ENCODE results near the gene SPOCK1.

SPOCK1 gene

DNA sequence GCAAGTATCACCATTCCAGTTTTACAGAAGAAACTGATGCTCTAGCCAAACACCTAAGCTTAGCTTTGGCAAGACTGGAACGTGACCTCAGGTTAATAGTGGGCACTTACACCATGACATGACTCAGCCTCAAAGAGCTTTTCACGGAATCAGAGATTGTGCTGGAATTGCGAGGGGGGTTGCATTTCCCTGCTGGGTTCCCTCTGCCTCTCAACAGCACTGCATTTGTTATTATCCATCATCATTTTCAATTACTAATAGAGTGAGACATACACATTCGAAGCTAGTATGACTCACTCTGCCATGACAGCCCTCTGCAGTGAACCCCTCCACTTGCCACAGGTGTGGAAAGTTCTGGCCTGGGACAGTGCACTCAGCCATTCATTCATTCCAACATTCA lies 8.0 kb downstream of the SPOCK1 start:
- DNase-seq: no peak

DNA sequence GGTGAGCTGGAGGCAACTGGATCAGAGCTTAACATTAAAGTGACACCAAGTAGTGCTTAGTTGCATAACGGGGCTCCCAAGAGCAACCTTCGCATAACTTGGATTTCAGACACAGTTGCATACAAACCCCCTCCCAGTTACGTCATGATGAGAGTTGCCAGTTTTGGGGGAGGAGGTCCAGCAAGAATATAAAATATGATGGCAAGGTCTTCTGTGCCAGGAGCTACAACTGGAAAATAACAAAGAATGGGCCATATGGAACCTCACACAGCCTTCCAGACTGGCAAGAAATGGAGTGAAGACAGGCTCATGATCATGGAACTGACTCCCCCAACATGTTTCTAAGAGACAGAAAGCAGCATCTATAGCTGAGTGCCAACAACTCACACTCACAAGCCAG lies 8.5 kb downstream of the SPOCK1 start:
- DNase-seq: no peak

DNA sequence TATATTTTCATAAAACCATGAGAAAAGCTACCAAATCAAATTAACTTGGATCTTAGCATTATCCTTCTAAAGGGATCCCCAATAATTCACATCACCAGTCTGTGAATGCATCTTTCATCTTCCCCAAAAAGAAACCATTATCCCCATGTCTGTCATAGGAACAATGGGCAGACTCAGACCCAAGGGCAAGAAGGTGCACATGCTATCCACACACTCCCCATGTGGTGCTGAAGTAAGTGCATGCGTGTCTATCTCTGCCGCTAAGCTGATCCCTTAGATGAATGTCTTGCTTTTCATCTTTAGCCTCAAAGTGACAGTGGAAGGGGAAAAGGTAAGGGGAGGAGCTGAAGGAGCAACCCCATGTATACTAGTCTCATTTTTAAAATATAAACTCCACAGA lies 10.2 kb downstream of the SPOCK1 start:
- no peak for DNase-seq

DNA sequence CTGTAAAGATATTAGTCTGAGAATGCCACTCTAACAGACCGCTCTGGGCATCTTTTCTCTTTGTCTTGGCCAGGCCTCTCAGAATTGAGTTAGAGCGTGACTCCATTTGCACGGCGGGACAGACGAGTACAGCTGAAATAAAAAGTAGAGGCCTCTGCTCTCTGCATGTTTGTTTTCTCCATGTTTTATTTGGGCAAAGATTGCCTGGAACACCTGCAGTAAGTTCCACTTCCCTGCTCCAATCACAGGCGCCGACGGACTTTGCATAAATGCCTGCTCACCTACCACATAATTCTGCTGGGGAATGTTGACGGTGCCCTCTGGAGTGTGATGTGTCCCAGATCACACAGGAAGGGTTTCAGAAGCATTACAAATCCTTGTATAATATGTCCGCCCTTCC lies 10.6 kb downstream of the SPOCK1 start:
- DNase-seq: no peak

DNA sequence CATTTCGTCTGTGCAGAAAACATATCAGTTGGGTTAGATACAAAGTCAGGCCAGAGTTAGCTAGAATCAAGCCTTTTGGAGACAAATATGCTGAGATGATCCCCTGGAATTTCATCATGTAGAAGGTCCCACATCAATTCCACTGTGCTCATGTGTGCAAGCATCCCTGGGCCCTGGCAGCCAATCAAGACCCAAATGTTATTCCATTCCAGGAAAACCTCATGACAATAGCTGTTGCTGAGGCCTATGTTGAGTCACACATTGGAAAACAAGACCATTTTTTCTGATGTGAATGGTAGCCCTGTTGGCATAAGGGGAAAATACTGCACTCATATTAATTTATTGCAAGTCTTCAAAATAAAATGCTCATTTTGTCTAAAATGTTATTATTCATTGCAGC lies 11.5 kb downstream of the SPOCK1 start:
- no peak for DNase-seq

DNA sequence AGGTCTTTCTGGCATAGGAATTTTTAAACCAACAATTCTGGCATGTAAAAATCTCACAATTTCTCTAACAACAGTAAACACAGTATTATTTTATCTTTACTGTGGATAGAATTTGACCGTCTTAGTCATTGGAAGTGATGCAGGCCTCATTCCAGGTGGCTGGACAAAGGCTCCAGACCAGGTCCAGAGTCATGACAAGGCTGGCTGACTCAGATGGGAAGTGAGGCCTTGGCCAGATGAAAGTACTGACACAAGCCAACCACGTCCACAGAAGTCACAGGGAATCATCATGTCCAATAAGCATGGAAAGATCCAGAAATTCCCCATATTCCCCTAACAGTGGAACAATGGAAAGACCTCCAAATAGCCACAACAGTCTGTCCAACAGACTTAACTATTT lies 12.4 kb downstream of the SPOCK1 start:
- no peak for DNase-seq

DNA sequence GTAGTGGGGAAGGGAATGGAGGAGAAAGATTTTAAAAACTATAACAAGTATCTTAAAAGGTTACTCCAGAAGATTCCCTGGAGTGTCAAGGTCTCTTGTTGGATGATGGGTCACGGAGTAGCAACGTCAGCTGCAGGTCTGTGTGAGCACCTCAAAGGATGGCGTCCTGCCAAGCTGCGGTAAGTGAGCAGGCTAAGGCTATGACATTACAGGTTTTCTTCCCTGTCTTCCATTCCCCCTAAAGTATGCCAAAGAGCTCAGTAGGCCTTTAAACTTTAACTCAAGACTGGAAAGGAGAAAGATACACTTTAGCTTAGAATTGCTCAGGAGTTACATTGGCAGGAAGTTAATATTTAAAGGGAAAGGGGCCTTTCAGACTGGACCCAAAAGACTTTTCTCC lies 17.5 kb downstream of the SPOCK1 start:
- DNase-seq: no peak

DNA sequence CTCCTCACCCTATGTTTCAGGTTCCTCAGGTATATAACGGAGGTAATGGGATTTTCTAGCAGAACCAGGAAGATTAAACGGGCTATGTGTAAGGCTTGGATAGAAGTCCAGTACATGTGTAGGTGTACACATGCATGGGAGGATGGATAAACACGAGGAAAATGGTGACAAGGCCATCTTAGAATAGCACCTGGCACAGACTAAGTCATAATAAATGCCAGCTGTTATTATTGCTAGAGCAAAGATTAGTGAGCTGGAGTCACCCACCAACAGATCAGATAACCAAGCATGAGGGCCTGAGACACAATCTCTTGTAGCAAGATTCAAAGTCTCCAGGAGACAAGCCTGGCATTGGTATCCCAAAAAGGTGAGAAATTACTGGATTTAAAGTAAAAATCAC lies 21.1 kb downstream of the SPOCK1 start:
- no peak for DNase-seq

DNA sequence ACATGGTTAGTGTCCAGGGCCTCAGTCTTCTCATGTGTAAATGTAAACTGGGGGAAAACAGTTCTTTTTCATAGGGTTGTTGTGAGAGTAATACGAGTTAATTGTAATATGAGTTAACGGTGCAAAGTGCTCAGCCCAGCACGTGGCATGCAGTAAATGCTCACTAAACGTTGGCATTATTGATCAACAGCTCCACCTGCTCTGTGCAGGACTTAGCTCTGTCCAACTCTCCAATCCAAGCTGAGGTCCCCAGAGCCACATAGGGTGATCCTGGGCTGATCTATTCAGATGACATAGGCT lies 28.3 kb downstream of the SPOCK1 start:
- DNase-seq: no peak

DNA sequence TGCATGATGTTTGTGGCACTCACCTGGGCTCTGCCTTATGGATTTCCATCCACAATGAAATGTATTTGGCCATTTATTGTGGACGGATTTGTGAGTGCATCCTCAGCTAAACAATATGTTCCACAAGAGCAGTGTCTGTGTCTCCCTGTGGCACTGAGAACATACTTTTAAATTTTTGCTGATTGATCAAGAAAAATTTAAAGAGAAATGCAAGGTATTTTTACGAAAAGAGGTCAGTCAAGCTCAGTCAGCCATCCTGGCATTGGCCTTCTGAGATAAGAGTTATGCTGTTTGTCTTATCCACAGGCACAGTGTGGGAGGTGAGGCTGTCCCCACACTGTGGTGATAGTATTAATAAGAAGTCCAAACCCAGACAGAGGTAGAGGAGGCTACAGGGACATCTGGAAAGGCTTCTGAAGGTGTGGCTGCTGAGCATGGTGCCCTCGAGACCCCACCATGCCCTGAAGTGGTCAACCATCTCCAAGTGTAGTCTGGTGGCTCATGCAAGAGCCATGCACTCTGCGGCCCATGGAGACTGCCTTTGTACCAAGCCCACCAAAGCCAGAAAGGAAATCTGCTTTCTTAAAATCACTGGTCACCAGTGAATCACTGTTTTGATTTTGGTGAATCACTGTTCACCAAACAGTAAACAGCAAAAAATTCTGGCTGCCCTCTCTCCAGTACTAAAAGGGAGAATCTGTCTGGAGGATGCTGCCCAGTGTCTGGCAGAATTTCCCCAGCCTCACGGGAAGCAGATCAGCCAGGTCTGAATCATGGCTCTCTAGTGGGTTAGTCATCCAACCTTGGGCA lies 28.8 kb downstream of the SPOCK1 start:
- DNase-seq: no peak

DNA sequence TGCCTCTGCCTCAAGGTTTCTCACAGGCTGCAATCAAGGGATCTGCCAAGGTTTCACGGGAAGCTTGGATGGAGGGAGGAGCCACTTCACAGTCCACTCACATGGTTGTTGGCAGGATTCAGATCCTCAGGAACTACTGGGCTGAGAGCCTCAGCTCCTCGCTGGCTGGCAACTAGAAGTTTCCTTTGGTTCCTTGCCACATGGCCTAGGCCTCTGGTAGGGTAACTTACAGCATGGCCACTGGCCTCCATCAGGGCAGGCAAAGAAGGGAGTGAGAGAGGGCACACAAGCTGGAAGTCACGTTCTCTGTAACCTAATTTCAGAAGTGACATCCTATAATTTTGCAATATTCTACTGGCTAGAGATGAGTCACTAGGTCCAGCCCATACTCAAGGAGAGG lies 32.2 kb downstream of the SPOCK1 start:
- no peak for DNase-seq

DNA sequence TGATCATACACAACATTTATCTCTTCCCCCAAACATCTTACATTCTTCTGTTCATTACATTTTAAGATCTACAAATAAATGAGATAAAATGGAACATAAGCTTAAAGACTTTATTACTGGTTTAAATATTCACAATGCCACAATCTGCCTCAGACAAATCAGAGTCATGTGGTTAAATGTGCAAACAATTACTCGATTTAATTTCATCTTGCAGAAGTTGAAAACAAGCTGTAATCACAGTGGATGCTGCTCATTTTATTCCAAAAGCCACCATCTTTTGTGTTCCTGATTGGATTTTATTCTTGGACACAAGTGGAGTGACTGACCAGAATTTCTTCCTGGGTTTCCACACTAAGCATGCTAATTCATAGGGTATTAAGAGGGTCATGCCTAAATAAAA lies 33.2 kb downstream of the SPOCK1 start:
- no peak for DNase-seq

DNA sequence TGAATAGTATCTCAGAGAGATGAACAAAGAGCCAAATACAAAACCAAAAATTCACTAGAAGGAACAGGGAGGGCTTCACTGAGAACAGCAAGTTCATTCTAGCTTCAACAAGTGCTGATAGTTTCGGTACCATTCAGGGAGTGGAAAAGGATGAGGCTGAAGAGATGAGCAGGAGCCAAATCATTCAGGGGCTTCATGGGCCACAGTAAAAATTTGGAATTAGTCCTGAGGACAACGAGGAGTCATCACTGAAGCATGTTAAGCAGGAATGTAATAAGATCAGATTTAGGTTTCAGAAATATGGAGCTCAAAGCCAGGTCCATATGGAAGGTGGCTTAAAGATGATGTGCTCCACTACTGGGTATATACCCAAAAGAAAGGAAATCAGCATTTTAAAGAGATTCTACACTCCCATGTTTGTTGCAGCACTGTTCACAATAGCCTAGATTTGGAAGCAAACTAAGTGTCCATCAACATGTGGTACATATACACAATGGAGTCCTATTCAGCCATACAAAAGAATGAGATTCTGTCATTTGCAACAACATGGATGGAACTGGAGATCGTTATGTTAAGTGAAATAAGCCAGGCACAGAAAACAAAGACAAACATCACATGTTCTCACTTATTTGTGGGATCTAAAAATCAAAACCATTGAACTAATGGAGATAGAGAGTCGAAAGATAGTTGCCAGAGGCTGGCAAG lies 36.2 kb downstream of the SPOCK1 start:
- no peak for DNase-seq

DNA sequence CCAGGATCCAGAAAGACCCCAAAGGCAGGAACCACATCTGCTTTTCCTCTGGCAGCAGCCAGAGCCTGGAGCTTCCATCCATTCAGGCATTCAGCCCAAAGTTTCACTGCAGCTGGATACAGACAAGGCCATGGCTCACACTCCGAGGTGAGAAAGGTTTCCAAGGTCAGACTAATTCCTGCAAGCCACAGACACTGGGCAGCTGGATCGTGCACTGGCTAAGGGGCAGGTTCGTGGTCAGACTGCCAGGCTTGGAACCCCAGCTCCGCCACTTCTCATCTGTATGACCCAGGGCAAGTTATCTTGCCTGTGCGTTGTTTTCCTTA lies 36.9 kb downstream of the SPOCK1 start:
- no peak for DNase-seq

DNA sequence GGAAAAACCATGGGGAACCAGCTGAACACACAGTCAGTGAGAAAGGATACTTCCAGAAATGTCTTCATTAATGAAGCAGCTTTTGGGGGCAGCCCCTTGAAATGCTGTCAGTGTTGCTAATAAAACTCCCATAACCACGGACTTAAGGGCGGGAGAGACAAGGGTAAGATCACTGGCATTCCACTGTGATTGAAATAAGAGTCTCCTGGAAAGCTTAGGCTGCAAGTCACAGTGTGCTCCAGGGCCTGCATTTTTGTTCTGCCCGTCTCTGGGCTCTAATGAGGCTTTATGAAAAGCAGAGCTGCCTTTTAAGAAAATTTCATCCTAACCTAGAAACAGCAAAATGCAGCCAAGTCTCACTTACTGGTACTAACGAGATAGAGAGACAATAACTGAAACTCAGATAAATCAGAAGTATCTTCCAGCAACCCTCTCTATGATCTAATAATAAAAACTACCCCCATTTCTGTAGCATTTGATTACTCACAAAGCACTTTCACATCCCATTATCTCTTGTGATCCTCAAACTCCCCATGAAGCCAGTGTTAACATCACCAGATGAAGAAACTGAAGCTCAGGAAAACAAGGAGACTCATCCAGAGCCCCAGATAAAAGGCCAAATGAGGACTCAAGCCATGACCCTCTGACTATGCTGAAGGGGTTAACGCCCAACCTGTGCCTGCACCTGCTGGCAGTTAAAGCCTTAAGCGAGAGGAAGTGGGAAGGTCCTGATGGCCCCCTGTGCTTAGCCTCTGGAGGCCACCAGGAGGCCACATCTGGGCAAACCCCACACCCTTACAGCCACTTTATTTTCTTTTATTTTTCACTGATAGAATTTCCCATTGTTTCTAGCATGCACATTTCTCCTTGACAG lies 37.5 kb downstream of the SPOCK1 start:
- no peak for DNase-seq

DNA sequence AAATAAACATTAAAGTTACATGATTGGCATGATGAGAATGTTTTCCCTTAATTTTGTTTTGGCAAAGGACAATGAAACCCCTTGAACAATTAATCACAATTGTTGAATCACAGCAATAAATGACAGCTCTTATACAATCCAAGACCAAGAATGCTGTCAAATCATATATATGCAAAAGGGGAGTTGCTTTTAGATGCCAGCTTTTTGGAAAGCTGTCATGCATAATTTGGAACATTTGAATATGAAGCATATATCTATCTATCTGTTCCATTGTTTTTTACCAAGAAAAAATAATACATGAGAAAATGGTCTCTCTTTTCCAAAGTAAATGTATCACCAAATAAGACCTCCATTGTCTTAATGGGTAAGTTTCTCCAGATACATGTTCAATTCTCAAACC lies 44.5 kb downstream of the SPOCK1 start:
- no peak for DNase-seq

DNA sequence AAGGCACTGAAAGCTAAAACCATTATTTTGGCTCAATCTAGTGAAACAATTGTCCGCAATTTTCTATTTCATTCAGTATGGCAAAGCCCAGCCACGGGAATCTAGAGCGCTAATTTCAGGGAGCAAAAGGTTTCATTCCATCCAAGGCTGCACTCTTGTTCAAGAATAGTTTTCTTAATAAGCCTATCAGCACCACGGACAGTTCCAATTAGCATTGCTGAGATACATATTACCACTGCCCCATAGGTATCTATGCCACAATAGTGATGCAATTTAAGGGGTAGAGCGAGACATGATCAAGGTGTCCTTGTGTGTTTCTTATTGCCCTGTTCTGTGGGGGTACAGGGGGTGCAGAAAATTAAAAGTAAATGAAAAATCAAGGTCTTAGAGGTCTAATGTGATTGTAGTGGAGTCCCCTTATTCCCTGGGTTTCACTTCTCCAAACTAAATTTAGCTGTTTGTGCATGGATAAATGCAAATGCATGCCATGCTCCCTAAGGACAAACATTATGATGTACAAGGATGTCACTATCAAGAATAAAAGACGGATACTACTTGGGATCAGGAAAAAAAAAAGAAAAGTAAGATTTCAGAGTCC lies 45.5 kb downstream of the SPOCK1 start:
- DNase-seq: no peak

DNA sequence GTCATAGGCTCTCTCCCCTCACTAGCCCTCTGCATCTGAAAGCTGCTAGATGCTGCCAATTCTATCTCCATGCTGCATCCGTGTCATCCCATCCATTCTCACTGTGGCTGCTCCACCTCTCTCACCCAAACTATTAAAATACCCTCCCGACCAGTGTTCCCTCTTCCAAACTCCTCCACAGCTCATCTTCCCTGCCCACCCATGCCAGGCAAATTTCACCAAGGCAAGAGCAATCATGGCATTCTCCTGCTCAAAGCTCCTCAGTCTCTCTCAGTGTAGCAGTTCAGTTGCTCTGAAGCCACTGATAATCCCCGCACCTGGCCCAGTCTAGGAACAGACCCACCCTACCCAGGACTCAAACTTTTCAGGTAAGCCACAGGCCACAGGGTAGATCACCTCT lies 48.4 kb downstream of the SPOCK1 start:
- DNase-seq: no peak

DNA sequence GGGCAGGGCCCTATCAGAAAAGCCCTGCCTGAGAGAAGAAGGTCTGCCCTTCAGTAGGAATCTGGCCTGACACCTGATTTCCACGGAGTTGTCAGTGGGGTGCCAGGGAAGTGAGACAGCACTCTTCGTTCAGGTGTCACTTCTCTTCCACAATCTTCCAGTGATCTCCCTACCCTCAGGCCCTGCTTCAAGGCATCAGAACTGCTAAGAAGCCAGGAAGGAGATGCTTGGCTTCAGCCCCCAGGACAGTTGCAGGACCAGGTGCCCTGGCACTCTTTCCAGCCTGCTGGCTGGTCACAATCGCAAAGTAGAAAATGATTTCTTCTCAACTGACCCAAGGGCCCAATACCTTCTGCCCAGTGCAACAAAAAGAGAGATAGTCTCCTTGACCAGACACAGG lies 50.3 kb downstream of the SPOCK1 start:
- no peak for DNase-seq

DNA sequence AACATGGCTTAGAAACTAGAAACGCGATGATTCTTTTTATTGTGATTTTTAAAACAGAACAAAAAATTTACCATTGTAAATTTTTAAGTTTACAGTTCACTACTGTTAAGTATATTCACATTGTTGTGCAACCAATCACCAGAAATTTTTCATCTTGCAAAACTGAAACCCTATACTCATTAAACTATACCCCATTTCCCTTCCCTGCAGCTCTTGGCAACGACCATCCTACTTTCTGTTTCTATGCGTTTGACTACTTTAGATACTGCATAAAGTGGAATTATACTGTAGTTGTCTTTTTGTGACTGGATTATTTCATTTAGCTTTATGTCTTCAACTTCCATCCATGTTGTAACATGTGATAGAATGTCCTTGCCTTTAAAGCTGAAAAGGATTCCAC lies 52.5 kb downstream of the SPOCK1 start:
- no peak for DNase-seq

DNA sequence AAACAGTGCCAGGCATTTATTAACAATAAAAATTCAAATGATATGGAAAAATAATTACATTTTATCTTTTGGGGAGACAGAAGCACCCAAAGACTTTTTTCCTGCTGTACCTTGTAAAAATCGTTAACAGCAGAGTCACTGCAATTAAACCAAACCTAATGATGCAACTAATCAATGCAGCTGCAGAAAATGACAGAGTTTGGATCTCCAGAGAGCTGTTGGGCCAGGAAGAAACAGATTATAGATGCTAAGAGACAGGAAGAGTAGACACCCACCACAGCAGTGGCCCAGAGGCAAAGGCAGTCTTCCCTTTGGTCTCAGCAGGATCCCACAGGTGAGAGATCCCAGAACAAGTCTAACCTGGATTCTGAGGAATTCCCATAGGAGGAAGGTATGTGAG lies 53.0 kb downstream of the SPOCK1 start:
- no peak for DNase-seq

DNA sequence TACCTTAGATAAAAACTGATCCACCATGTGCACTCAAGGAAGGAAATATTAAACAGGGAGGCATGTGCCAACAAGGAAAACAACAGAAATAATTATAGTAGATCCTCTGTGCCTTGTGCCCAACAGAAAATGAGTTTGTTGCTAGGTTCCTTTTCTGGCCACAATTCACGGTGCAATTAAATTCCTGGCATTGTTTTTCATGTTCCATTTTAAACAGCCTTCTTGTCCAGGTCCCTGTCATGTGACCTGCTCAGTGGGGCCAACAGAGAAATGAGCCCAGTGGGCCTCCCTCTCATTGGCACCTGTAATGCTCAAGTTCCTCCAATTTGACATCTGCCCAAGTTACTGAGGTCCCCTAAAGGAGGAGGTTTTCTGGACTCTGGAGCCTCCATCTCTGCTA lies 56.5 kb downstream of the SPOCK1 start:
- DNase-seq: no peak

DNA sequence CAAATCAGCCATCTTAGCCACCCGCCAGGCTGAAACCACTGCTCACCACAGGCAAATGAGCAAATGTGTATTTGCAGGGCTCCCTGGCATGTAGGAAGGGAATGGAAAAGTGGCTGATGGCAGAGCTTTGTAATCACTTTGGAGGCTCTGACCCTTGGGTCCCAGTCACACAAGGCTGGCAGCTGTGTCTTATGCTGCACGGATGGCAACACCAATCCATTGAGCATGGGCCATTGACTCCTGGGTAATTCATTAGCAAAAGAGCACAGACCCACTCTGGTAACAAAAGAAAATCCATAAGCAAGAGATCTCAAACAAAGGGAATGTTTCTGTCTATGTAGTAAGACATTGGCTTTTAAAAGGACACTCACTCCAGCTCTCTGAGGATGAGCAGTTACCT lies 57.6 kb downstream of the SPOCK1 start:
- no peak for DNase-seq

DNA sequence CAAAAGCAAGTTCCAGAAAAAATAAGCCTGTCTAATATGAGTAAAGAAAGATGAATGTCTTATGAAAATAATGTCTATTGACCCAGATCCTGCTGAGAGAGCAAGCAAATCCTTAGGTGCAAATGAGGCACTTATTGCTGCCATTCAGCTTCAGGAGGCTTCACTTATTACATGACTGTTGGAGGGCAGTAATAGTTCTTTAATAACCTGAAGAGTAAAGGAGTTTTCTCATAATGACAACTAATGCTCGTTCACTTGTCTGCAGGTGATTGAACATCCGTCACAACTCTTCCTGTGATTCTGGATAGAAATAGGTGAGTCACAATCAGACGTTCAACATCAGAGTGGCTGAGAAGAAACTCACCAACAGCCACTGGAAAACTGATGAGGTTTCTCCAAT lies 58.3 kb downstream of the SPOCK1 start:
- no peak for DNase-seq

All from CD4-positive, alpha-beta T cell treated with Interleukin-4 for 1 hour (primary cell).